Fibroblast of pulmonary artery (primary cell): Measurements from ENCODE around the gene JUNB.

ENCODE experiments used
- DNase-seq: peaks from one replicate; pipeline ENCODE4 v3.0.0-alpha.2; 2010; ENCODE audit warnings: low read depth
- H3K4me3 ChIP-seq: replicated peaks from 2 replicates; pipeline ENCODE4 v1.5.1; 2011; ENCODE audit warnings: low read depth, mild to moderate bottlenecking, control low read depth, low read length, moderate library complexity
- TF ChIP-seq, protein P1 (sequence below): IDR thresholded peaks from 2 replicates; pipeline ENCODE4 v1.5.1; 2011; ENCODE audit warnings: mild to moderate bottlenecking, control low read depth, low read length, inconsistent platforms; ENCODE audit errors: missing control alignments

The JUNB gene

DNA sequence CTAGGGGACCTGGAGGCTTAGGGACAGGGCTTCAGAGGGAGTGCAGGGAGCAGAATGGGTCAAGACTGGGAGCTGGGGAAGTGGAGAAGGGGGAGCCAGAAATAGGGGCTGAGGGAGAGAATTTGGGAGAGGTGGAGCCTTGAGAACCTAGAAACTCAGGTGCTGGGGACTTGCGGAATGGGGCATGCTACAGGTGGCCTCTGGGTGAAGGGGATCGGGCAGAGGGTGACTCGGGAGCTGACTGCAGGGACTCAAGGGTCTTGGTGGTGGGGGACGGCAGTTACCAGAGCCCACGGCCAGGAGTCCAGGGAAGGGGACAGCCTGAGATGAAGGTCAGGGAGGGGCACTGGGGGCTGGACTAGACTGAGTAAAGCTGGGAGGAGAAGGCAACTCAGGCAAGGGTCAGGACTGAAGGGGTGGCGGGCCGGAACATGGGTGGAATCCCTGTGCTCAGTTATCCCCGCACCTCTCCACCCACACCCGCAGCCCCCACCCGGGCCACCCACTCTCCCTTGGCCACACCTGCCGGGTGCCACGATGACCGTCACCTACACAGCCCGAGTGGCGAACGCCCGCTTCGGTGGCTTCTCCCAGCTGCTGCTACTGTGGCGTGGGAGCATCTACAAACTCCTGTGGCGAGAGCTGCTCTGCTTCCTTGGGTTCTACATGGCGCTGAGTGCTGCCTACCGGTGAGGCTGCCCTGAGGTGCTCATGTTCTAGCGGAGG, 39.1 kb upstream of the JUNB start:
- TF ChIP-seq, protein P1, sequence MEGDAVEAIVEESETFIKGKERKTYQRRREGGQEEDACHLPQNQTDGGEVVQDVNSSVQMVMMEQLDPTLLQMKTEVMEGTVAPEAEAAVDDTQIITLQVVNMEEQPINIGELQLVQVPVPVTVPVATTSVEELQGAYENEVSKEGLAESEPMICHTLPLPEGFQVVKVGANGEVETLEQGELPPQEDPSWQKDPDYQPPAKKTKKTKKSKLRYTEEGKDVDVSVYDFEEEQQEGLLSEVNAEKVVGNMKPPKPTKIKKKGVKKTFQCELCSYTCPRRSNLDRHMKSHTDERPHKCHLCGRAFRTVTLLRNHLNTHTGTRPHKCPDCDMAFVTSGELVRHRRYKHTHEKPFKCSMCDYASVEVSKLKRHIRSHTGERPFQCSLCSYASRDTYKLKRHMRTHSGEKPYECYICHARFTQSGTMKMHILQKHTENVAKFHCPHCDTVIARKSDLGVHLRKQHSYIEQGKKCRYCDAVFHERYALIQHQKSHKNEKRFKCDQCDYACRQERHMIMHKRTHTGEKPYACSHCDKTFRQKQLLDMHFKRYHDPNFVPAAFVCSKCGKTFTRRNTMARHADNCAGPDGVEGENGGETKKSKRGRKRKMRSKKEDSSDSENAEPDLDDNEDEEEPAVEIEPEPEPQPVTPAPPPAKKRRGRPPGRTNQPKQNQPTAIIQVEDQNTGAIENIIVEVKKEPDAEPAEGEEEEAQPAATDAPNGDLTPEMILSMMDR, result no peak
- no peak for DNase-seq
- H3K4me3 ChIP-seq, result no peak overlapping the region

DNA sequence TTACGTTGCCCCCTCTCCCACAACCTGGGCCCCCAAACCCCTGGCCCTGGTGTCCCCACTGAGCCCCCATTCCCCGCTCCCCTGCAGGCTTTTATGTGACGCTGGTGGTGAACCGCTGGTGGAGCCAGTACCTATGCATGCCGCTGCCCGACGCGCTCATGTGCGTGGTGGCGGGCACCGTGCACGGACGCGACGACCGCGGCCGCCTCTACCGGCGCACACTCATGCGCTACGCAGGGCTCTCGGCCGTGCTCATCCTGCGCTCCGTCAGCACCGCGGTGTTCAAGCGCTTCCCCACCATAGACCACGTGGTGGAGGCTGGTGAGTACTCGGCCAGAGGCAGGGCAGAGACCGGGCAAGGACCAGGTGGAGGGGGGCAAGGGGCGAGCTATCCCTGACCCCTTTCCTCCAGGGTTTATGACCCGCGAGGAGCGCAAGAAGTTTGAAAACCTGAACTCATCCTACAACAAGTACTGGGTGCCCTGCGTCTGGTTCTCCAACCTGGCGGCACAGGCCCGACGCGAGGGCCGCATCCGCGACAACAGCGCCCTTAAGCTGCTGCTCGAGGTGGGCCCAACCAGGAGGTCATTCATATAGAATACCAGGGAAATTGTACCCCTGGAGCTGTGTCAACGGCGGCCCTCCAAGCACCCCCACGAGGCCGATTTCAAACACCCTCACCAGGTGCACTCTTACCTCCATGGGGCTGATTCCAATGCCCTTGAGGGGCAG, 36.7 kb upstream of the JUNB start:
- no peak overlapping the region for H3K4me3 ChIP-seq
- TF ChIP-seq, protein P1, result no peak

DNA sequence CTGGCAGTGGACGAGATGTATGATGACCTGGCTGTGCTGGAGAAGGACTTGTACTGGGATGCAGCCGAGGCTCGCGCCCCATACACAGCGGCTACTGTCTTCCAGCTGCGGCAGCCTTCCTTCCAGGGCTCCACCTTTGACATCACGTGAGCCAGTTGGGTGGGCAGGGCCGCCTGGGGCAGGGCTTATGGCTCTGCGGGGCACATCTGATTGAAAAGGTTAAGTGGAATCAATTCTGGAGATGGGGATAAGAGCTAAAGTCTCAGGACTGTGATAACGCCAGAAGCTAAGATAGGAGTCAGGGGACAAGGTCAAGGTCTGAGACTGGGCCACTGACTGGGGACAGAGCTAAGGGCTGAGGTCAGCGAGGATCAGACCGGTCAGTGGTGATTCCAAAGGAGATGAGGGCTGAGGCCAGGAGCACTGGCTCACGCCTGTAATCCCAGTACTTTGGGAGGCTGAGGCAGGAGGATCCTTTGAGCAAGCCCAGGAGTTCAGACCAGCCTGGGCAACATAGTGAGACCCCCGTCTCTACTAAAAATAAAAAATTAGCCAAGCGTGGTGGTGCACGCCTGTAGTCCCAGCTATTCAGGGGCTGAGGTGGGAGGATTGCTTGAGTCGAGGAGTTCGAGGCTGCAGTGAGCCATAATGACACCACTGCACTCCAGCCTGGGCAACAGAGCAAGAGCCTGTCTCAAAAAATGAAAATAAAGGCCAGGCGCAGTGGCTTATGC, 35.0 kb upstream of the JUNB start:
- TF ChIP-seq, protein P1, result no peak
- no peak overlapping the region for H3K4me3 ChIP-seq
- DNase-seq, result no peak

More for the DNA sequence above, 36.7 kb upstream of the JUNB start:
- DNase-seq, result no peak

DNA sequence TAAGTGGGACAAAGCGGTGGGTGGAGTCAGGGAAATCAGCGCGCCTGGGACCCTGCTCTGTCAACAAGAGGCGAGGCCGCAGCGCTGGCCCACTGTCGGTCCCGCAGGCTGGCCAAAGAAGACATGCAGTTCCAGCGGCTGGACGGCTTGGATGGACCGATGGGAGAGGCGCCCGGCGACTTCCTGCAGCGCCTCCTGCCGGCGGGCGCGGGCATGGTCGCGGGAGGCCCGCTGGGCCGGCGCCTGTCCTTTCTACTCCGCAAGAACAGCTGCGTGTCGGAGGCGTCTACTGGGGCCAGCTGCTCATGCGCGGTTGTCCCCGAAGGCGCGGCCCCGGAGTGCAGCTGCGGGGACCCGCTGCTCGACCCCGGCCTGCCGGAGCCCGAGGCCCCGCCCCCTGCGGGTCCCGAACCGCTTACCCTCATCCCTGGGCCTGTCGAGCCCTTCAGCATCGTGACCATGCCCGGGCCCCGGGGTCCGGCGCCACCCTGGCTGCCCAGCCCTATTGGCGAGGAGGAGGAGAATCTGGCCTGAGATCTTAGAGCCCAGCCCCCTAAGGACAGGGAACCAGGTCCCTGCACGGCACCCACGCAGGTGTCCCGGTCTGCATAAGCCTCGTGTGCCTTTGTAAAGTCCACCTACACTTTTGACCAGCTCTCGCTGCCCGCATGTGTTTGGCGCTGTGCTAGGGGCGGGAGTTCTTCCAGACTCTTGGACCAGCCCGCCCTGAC, 33.6 kb upstream of the JUNB start:
- peak; percentile 78 for DNase-seq
- TF ChIP-seq, protein P1, result peak; percentile 54
- peak overlapping the region; percentile 39 for H3K4me3 ChIP-seq

- no peak for DNase-seq
- TF ChIP-seq, protein P1, result no peak
- no peak overlapping the region for H3K4me3 ChIP-seq
These were observed 31.6 kb upstream of the JUNB start for GRCh38 chr19:12759686-12760085.

DNA sequence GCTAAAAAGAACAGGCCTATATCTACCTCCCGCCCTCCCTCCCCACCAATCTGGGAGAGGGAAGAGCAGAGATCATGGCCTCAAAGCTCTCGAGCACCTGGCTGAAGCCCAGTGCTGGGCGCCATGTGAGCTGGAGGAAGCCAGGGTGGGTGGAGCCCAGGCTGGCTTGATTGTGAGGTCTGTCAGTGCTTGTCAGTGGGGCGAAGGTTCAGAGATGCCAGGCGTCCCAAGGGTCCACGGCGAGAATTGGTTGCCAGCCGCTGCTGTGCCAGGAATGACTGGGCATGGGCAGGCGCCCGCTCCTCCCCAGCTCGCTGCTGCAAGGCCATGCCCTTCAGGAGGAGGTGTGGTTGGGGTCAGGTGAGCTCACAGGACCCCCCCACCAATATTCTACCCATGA, 28.2 kb upstream of the JUNB start:
- no peak for DNase-seq
- TF ChIP-seq, protein P1, result no peak
- H3K4me3 ChIP-seq, result no peak overlapping the region
